PC-9 (cell line): Measurements from ENCODE around the gene CCT5. TPM values are rescaled to one million over a fixed set of nuclear protein-coding genes. Genes with fewer than 3 reads are reported as not detected.

Experiments
- BruUV-seq: library from RNA; stranded (reverse); fragments of 400-500 nt; replicated peaks from 2 replicates; lab custom pipeline; 2021; lab: Mats Ljungman, UMichigan
- CTCF ChIA-PET: fragments of 300-600 bp; sonication (Branson Sonifier 250); formaldehyde crosslinking; loops from one replicate; lab custom pipeline; 2022; ENCODE audit warnings: antibody characterized with exemption; lab: Charles Lee
- POLR2A ChIA-PET: fragments of 300-600 bp; sonication (Branson Sonifier 250); formaldehyde crosslinking; loops from one replicate; lab custom pipeline; 2022; ENCODE audit warnings: antibody characterized with exemption; ENCODE audit not compliant: unreplicated experiment; lab: Charles Lee
- DNase-seq, 2 experiments: peaks; one replicate each; pipeline versions ENCODE4 v3.0.0 to v3.0.0-alpha.2; 2015 to 2022; ENCODE audit warnings: mixed read lengths in 1 of 2
- H2AFZ ChIP-seq: fragments of 200-600 bp; sonication (generic); 2 replicates; pipeline ENCODE4 v1.8.1; 2017; ENCODE audit warnings: antibody characterized with exemption
- H3F3A ChIP-seq: fragments of 200-600 bp; sonication (generic); 2 replicates; pipeline ENCODE4 v1.8.1; 2017; ENCODE audit warnings: antibody characterized with exemption, mild to moderate bottlenecking, low read depth; ENCODE audit not compliant: insufficient read depth
- H3K27ac ChIP-seq: fragments of 200-600 bp; sonication (generic); 2 replicates; pipeline ENCODE4 v1.6.1; 2016; ENCODE audit warnings: mixed run types
- H3K27me3 ChIP-seq: fragments of 200-600 bp; sonication (generic); 2 replicates; pipeline ENCODE4 v1.6.1; 2016; ENCODE audit warnings: low read depth, mixed run types; ENCODE audit not compliant: insufficient read depth
- H3K36me3 ChIP-seq: fragments of 200-600 bp; sonication (generic); 2 replicates; pipeline ENCODE4 v1.6.1; 2016; ENCODE audit warnings: low read depth, mixed run types
- H3K4me1 ChIP-seq: fragments of 200-600 bp; sonication (generic); replicated peaks from 2 replicates; pipeline ENCODE4 v1.6.1; 2016; ENCODE audit warnings: mixed run types; ENCODE audit not compliant: insufficient read depth
- H3K4me2 ChIP-seq: fragments of 200-600 bp; sonication (generic); 2 replicates; pipeline ENCODE4 v1.6.1; 2017; ENCODE audit warnings: mixed run types
- H3K4me3 ChIP-seq: fragments of 200-600 bp; sonication (generic); 2 replicates; pipeline ENCODE4 v1.6.1; 2016; ENCODE audit warnings: mixed run types
- H3K79me2 ChIP-seq: fragments of 200-600 bp; sonication (generic); 2 replicates; pipeline ENCODE4 v1.6.1; 2017; ENCODE audit warnings: low read depth, mixed run types
- H3K9me2 ChIP-seq: fragments of 200-600 bp; sonication (generic); 2 replicates; pipeline ENCODE4 v1.8.1; 2017; ENCODE audit warnings: mild to moderate bottlenecking; ENCODE audit not compliant: insufficient read depth
- H3K9me3 ChIP-seq: fragments of 200-600 bp; sonication (generic); 2 replicates; pipeline ENCODE4 v1.8.1; 2016; ENCODE audit warnings: low read depth; ENCODE audit not compliant: insufficient read depth
- H4K20me1 ChIP-seq: fragments of 200-600 bp; sonication (generic); 2 replicates; pipeline ENCODE4 v1.8.1; 2017; ENCODE audit not compliant: insufficient read depth
- CTCF ChIP-seq: fragments of 200-600 bp; sonication (generic); conservative IDR thresholded peaks from 2 replicates; pipeline ENCODE4 v1.6.1; 2017; ENCODE audit warnings: mixed run types, antibody characterized with exemption, mild to moderate bottlenecking, moderate library complexity
- EZH2 ChIP-seq: fragments of 200-600 bp; sonication (generic); IDR thresholded peaks from 2 replicates; pipeline ENCODE4 v1.8.0; 2017; ENCODE audit warnings: antibody characterized with exemption, low read depth
- intact Hi-C: fragments of 100-400 bp; cut with micrococcal nuclease; formaldehyde crosslinking; loops from one replicate; pipeline ENCODE4 v1.10.0; 2022; ENCODE audit not compliant: unreplicated experiment
- total RNA-seq: library from RNA; stranded (reverse); gene quantifications from 2 replicates; pipeline ENCODE4 v1.2.3, GENCODE V29; 2021

The CCT5 gene
- total RNA-seq, 1 experiment from 2014 or later: 831 TPM

GRCh38 chr5:10297646-10298204 lies 47.6 kb downstream of the CCT5 start:
- DNase-seq: peak in 1 of 2 experiments; percentile 24
- no peaks in the 10 kb centered on the region for H3K9me3 ChIP-seq
- no peak overlapping the region for H2AFZ ChIP-seq
- H3F3A ChIP-seq: peaks cover 12% of the 10 kb centered on the region; the same call in 1 of the 2 replicates
- BruUV-seq: no TSS peak
- no peak for TF ChIP-seq EZH2
- TF ChIP-seq CTCF: no peak
- H4K20me1 ChIP-seq: no peaks in the 10 kb centered on the region
- ChIA-PET CTCF (no interaction called here), POLR2A (no interaction called here)
- no peak overlapping the region for H3K27ac ChIP-seq
- peaks cover 26% of the 10 kb centered on the region for H3K4me1 ChIP-seq
- H3K4me3 ChIP-seq: no peak overlapping the region
- peaks cover 10% of the 10 kb centered on the region; the same call in 1 of the 2 replicates for H3K36me3 ChIP-seq
- H3K9me2 ChIP-seq: no peaks in the 10 kb centered on the region
- intact Hi-C loops: no loop called here
- no peaks in the 10 kb centered on the region for H3K27me3 ChIP-seq
- H3K4me2 ChIP-seq: no peak overlapping the region
- H3K79me2 ChIP-seq: peaks cover 27% of the 10 kb centered on the region

- Histone ChIP-seq H3K9me2 (no peaks in the 10 kb centered on the region), H3K9me3 (no peaks in the 10 kb centered on the region), H3F3A (peaks cover 16% of the 10 kb centered on the region; the same call in 1 of the 2 replicates), H4K20me1 (no peaks in the 10 kb centered on the region), H2AFZ (no peak overlapping the region), H3K4me3 (no peak overlapping the region), H3K79me2 (peaks cover 53% of the 10 kb centered on the region), H3K36me3 (0 out of 2 replicates have a peak, but pooled peaks cover 10% of the 10 kb centered on the region), H3K27ac (no peak overlapping the region), H3K4me2 (no peak overlapping the region), H3K4me1 (peaks cover 32% of the 10 kb centered on the region), H3K27me3 (no peaks in the 10 kb centered on the region)
- TF ChIP-seq EZH2 (no peak), CTCF (no peak)
- intact Hi-C loops: no loop called here
- DNase-seq: no peak
- no TSS peak for BruUV-seq
- CTCF ChIA-PET: no interaction called here
- POLR2A ChIA-PET: no interaction called here
Observed at GRCh38 chr5:10300246-10300645, 50.2 kb downstream of the CCT5 start.

GRCh38 chr5:10301266-10301665 lies 51.2 kb downstream of the CCT5 start:
- H3F3A ChIP-seq: peaks cover 19% of the 10 kb centered on the region; the same call in 1 of the 2 replicates
- H3K4me3 ChIP-seq: no peak overlapping the region
- intact Hi-C loops: loop anchor here (1.0 kb wide), 1 partner anchor 13 kb away; no protein-coding TSS in a partner anchor
- H3K79me2 ChIP-seq: peaks cover 63% of the 10 kb centered on the region
- H3K27me3 ChIP-seq: no peaks in the 10 kb centered on the region
- TF ChIP-seq CTCF (no peak), EZH2 (no peak)
- H3K27ac ChIP-seq: peak overlapping the region; percentile 13; the same call in 1 of the 2 replicates
- H3K4me2 ChIP-seq: peak overlapping the region; percentile 45
- no TSS peak for BruUV-seq
- POLR2A ChIA-PET: interaction anchor here (0.6 to 0.9 kb wide), 7 partner anchors 12 to 286 kb away, joined by 4 to 14 read pairs (median 7); partner anchors contain the start of gene MARCHF6
- no peaks in the 10 kb centered on the region for H3K9me3 ChIP-seq
- CTCF ChIA-PET: interaction anchor here (0.6 to 0.8 kb wide), 5 partner anchors 14 to 139 kb away, joined by 3 to 5 read pairs (median 4); no protein-coding TSS in a partner anchor
- H2AFZ ChIP-seq: no peak overlapping the region
- peak in 1 of 2 experiments; percentile 93 for DNase-seq
- H3K36me3 ChIP-seq: 0 out of 2 replicates have a peak, but pooled peaks cover 10% of the 10 kb centered on the region
- peaks cover 36% of the 10 kb centered on the region for H3K4me1 ChIP-seq
- no peaks in the 10 kb centered on the region for H4K20me1 ChIP-seq
- no peaks in the 10 kb centered on the region for H3K9me2 ChIP-seq
